H9 (cell line): ENCODE measurements around the gene NEK7. TPM values are rescaled to one million over a fixed set of nuclear protein-coding genes. Genes with fewer than 3 reads are reported as not detected.

Experiments used
- DNase-seq: peaks from one replicate; pipeline ENCODE4 v3.0.0-alpha.2; 2017
- H2AFZ ChIP-seq: one replicate; pipeline ENCODE4 v1.6.1; 2013; ENCODE audit warnings: mild to moderate bottlenecking, low read length, control low read depth, moderate library complexity
- H2AK5ac ChIP-seq: 2 replicates; pipeline ENCODE4 v1.6.1; 2013; ENCODE audit warnings: low read length, control low read depth, mixed read lengths; ENCODE audit not compliant: insufficient read length
- H2BK120ac ChIP-seq: one replicate; pipeline ENCODE4 v1.6.1; 2013; ENCODE audit warnings: low read depth, mild to moderate bottlenecking, low read length, control low read depth, inconsistent platforms; ENCODE audit not compliant: poor library complexity, severe bottlenecking
- H2BK12ac ChIP-seq: 2 replicates; pipeline ENCODE4 v1.6.1; 2013; ENCODE audit warnings: low read length, control low read depth, mixed read lengths, low read depth; ENCODE audit not compliant: insufficient read length
- H2BK15ac ChIP-seq: 2 replicates; pipeline ENCODE4 v1.6.1; 2013; ENCODE audit warnings: low read depth, low read length, control low read depth
- H2BK20ac ChIP-seq: one replicate; pipeline ENCODE4 v1.6.1; 2013; ENCODE audit warnings: low read depth, mild to moderate bottlenecking, low read length, control low read depth, inconsistent platforms; ENCODE audit not compliant: poor library complexity, severe bottlenecking
- H2BK5ac ChIP-seq: 2 replicates; pipeline ENCODE4 v1.6.1; 2013; ENCODE audit warnings: low read length, control low read depth, mixed read lengths; ENCODE audit not compliant: insufficient read length
- H3K14ac ChIP-seq: 2 replicates; pipeline ENCODE4 v1.6.1; 2013; ENCODE audit warnings: low read length, control low read depth; ENCODE audit not compliant: insufficient read depth
- H3K18ac ChIP-seq: 2 replicates; pipeline ENCODE4 v1.6.1; 2013; ENCODE audit warnings: low read depth, mild to moderate bottlenecking, mixed read lengths, low read length, control low read depth; ENCODE audit not compliant: insufficient read length
- H3K23ac ChIP-seq: 2 replicates; pipeline ENCODE4 v1.6.1; 2013; ENCODE audit warnings: low read length, control low read depth, mixed read lengths, low read depth; ENCODE audit not compliant: insufficient read length
- H3K23me2 ChIP-seq: 2 replicates; pipeline ENCODE4 v1.6.1; 2013; ENCODE audit warnings: low read depth, mild to moderate bottlenecking, mixed read lengths, low read length, control low read depth; ENCODE audit not compliant: insufficient read length, poor library complexity, severe bottlenecking
- H3K27ac ChIP-seq: 2 replicates; pipeline ENCODE4 v1.5.1; 2013; ENCODE audit warnings: low read length, control low read depth, mixed read lengths, low read depth; ENCODE audit not compliant: insufficient read length
- H3K27me3 ChIP-seq: 2 replicates; pipeline ENCODE4 v1.6.1; 2013; ENCODE audit warnings: low read length, control low read depth, inconsistent platforms; ENCODE audit not compliant: insufficient read depth
- H3K4ac ChIP-seq: 2 replicates; pipeline ENCODE4 v1.6.1; 2013; ENCODE audit warnings: low read depth, mild to moderate bottlenecking, control low read depth, inconsistent platforms, low read length, moderate library complexity
- H3K4me1 ChIP-seq: 2 replicates; pipeline ENCODE4 v1.6.1; 2013; ENCODE audit warnings: low read length, control low read depth, inconsistent platforms; ENCODE audit not compliant: insufficient read depth
- H3K4me2 ChIP-seq: 2 replicates; pipeline ENCODE4 v1.6.1; 2013; ENCODE audit warnings: low read length, control low read depth, mixed read lengths; ENCODE audit not compliant: insufficient read length, insufficient read depth
- H3K56ac ChIP-seq: 2 replicates; pipeline ENCODE4 v1.6.1; 2013; ENCODE audit warnings: low read depth, mild to moderate bottlenecking, mixed read lengths, low read length, control low read depth; ENCODE audit not compliant: insufficient read length
- H3K79me1 ChIP-seq: 2 replicates; pipeline ENCODE4 v1.6.1; 2013; ENCODE audit warnings: low read depth, mild to moderate bottlenecking, moderate library complexity, low read length, control low read depth, inconsistent platforms; ENCODE audit not compliant: insufficient read depth, poor library complexity, severe bottlenecking
- H3K79me2 ChIP-seq: 2 replicates; pipeline ENCODE4 v1.6.1; 2013; ENCODE audit warnings: low read length, control low read depth, inconsistent platforms; ENCODE audit not compliant: insufficient read depth
- H3K9ac ChIP-seq: 2 replicates; pipeline ENCODE4 v1.6.1; 2013; ENCODE audit warnings: low read length, control low read depth, mixed read lengths; ENCODE audit not compliant: insufficient read length; ENCODE audit errors: extremely low read depth
- H3K9me3 ChIP-seq: one replicate; pipeline ENCODE4 v1.6.1; 2013; ENCODE audit warnings: low read depth, low read length, inconsistent platforms; ENCODE audit not compliant: control insufficient read depth
- H3T11ph ChIP-seq: one replicate; pipeline ENCODE4 v1.6.1; 2013; ENCODE audit warnings: mild to moderate bottlenecking, low read length, control low read depth, inconsistent platforms
- H4K20me1 ChIP-seq: one replicate; pipeline ENCODE4 v1.6.1; 2013; ENCODE audit not compliant: control insufficient read depth, insufficient read length, insufficient read depth
- H4K5ac ChIP-seq: 2 replicates; pipeline ENCODE4 v1.6.1; 2013; ENCODE audit warnings: low read depth, mild to moderate bottlenecking, mixed read lengths, low read length, control low read depth; ENCODE audit not compliant: insufficient read length
- H4K8ac ChIP-seq: replicated peaks from 2 replicates; pipeline ENCODE4 v1.6.1; 2013; ENCODE audit warnings: low read length, control low read depth, mixed read lengths, low read depth; ENCODE audit not compliant: insufficient read length
- H4K91ac ChIP-seq: 2 replicates; pipeline ENCODE4 v1.6.1; 2013; ENCODE audit warnings: low read depth, mild to moderate bottlenecking, moderate library complexity, mixed read lengths, low read length, control low read depth; ENCODE audit not compliant: insufficient read length
- H3K27ac Mint-ChIP-seq, 3 experiments: 2 replicates in 2 of 3; 3 replicates in 1 of 3; pipeline ENCODE4 v1.8.0; 2020 to 2021; ENCODE audit warnings: mixed read lengths in 3 of 3, mild to moderate bottlenecking in 1 of 3, moderate library complexity in 1 of 3
- H3K27me3 Mint-ChIP-seq: 2 replicates; pipeline ENCODE4 v1.8.0; 2021; ENCODE audit warnings: low read depth, mild to moderate bottlenecking, moderate library complexity, mixed read lengths
- H3K36me3 Mint-ChIP-seq, 3 experiments: 2 replicates in 2 of 3; 3 replicates in 1 of 3; pipeline ENCODE4 v1.8.0; 2020 to 2021; ENCODE audit warnings: low read depth in 3 of 3, mixed read lengths in 3 of 3; ENCODE audit not compliant: insufficient read depth in 1 of 3
- H3K4me1 Mint-ChIP-seq, 2 experiments: 2 replicates each; pipeline ENCODE4 v1.8.0; 2020; ENCODE audit warnings: mixed read lengths in 2 of 2
- H3K4me3 Mint-ChIP-seq, 2 experiments: 2 replicates in 1 of 2; 3 replicates in 1 of 2; pipeline ENCODE4 v1.8.0; 2020 to 2021; ENCODE audit warnings: mild to moderate bottlenecking in 2 of 2, mixed read lengths in 2 of 2, moderate library complexity in 1 of 2
- H3K9me3 Mint-ChIP-seq, 2 experiments: 2 replicates in 1 of 2; 3 replicates in 1 of 2; pipeline ENCODE4 v1.8.0; 2020; ENCODE audit warnings: mild to moderate bottlenecking in 2 of 2, mixed read lengths in 2 of 2, moderate library complexity in 1 of 2
- CTCF ChIP-seq: fragments of 200-600 bp; sonication (generic); conservative IDR thresholded peaks from 3 replicates; pipeline ENCODE4 v1.8.0; 2021; ENCODE audit warnings: antibody characterized with exemption, mild to moderate bottlenecking
- WGBS: extraction: QIAGEN DNeasy Blood & Tissue Kit; methylation state at CpG from one replicate; pipeline ENCODE4 v1.1.7; 2013; ENCODE audit warnings: missing lambda C conversion rate, low lambda C conversion rate, mixed read lengths; ENCODE audit not compliant: insufficient read length; ENCODE audit errors: extremely low coverage; 5-methylcytosine and 5-hydroxymethylcytosine counted together
- total RNA-seq: library from RNA; stranded (reverse); gene quantifications from 2 replicates; pipeline ENCODE4 v1.2.1, GENCODE V29; 2021

The NEK7 gene
- total RNA-seq, 1 experiment from 2014 or later, result 9.6 TPM

- Histone ChIP-seq H2BK5ac (no peak overlapping the region), H3K14ac (no peak overlapping the region), H2BK20ac (no peak overlapping the region), H3K4ac (no peak overlapping the region), H3T11ph (no peak overlapping the region), H3K18ac (no peak overlapping the region), H4K20me1 (no peaks in the 10 kb centered on the region), H3K27me3 (no peaks in the 10 kb centered on the region), H4K8ac (no peak overlapping the region), H2BK15ac (no peak overlapping the region), H2BK120ac (no peak overlapping the region), H4K91ac (no peak overlapping the region), H3K4me1 (peaks cover 3% of the 10 kb centered on the region), H3K9ac (no peak overlapping the region), H3K79me2 (peaks cover 8% of the 10 kb centered on the region), H3K9me3 (no peaks in the 10 kb centered on the region), H2BK12ac (no peak overlapping the region), H3K79me1 (peaks cover 3% of the 10 kb centered on the region), H3K27ac (no peak overlapping the region), H3K23ac (no peak overlapping the region), H3K56ac (no peak overlapping the region), H2AFZ (no peak overlapping the region), H3K23me2 (no peaks in the 10 kb centered on the region), H3K4me2 (no peak overlapping the region), H4K5ac (no peak overlapping the region), H2AK5ac (no peak overlapping the region)
- Mint-ChIP-seq H3K27ac (peak overlapping the region in 1 of 3 experiments; percentile 89; a peak in 2 of 7 replicates), H3K27me3 (no peaks in the 10 kb centered on the region), H3K9me3 (no peaks in the 10 kb centered on the region), H3K4me3 (no peak overlapping the region), H3K36me3 (no peaks in the 10 kb centered on the region), H3K4me1 (peaks cover 15 to 24% of the 10 kb centered on the region in 2 experiments)
- DNase-seq, result no peak
- TF ChIP-seq CTCF, result no peak
- no CpG with 5 or more reads among the region's 3 CpGs for WGBS
These were observed 10.7 kb downstream of the NEK7 start for GRCh38 chr1:198167436-198167934.
